GM21526 (cell line): Measurements from ENCODE around the gene NTPCR.

Experiments used
- ATAC-seq: cut with Tn5 transposase; IDR thresholded peaks from one replicate; pipeline ENCODE4 v1.9.1; 2021; ENCODE audit warnings: moderate library complexity; ENCODE audit not compliant: unreplicated experiment, low FRiP score

The NTPCR gene

GRCh38 chr1:232956081-232956480 lies 5.7 kb downstream of the NTPCR start:
- no peak for ATAC-seq

GRCh38 chr1:232958067-232958466 lies 7.7 kb downstream of the NTPCR start:
- ATAC-seq: no peak

- ATAC-seq: no peak
Observed at GRCh38 chr1:232962761-232963745, 12.6 kb downstream of the NTPCR start.

GRCh38 chr1:232964601-232965000 lies 14.2 kb downstream of the NTPCR start:
- no peak for ATAC-seq

GRCh38 chr1:232965124-232965911 lies 14.9 kb downstream of the NTPCR start:
- ATAC-seq: no peak

GRCh38 chr1:232965912-232966217 lies 15.5 kb downstream of the NTPCR start:
- ATAC-seq: no peak

GRCh38 chr1:232966663-232967062 lies 16.3 kb downstream of the NTPCR start:
- no peak for ATAC-seq

- no peak for ATAC-seq
Observed at GRCh38 chr1:232968391-232968790, 18.0 kb downstream of the NTPCR start.

GRCh38 chr1:232968965-232969364 lies 18.6 kb downstream of the NTPCR start:
- ATAC-seq: no peak

GRCh38 chr1:232969799-232970198 lies 19.4 kb downstream of the NTPCR start:
- no peak for ATAC-seq

GRCh38 chr1:232970508-232970907 lies 20.1 kb downstream of the NTPCR start:
- ATAC-seq: no peak

- ATAC-seq: no peak
Observed at GRCh38 chr1:232973652-232974611, 23.5 kb downstream of the NTPCR start.

GRCh38 chr1:232974971-232975370 lies 24.6 kb downstream of the NTPCR start:
- no peak for ATAC-seq

GRCh38 chr1:232978091-232978634 lies 27.8 kb downstream of the NTPCR start:
- no peak for ATAC-seq

- no peak for ATAC-seq
Observed at GRCh38 chr1:232978815-232979214, 28.4 kb downstream of the NTPCR start.

- no peak for ATAC-seq
Observed at GRCh38 chr1:232979558-232979957, 29.1 kb downstream of the NTPCR start.

GRCh38 chr1:232980355-232980978 lies 30.1 kb downstream of the NTPCR start:
- ATAC-seq: no peak

- ATAC-seq: no peak
Observed at GRCh38 chr1:232980986-232981560, 30.7 kb downstream of the NTPCR start.

GRCh38 chr1:232982238-232982944 lies 32.0 kb downstream of the NTPCR start:
- no peak for ATAC-seq
